Sciatic nerve (tissue), 2 donors: ENCODE results near the gene ABCA10. TPM values are rescaled to one million over a fixed set of nuclear protein-coding genes. Genes with fewer than 3 reads are reported as not detected.
A peak's percentile ranks its signal among the peaks of the same experiment; 100 is the strongest.
"Not testable (repeated sequence)": the region's sequence is repeated elsewhere in the genome, so short reads cannot be mapped to it uniquely, and the experiment has no call there.

Experiments
- ATAC-seq: fragments of 200-7000 bp; cut with Tn5 transposase; one replicate; pipeline ENCODE4 v1.9.1; 2020; ENCODE audit warnings: mild to moderate bottlenecking, moderate library complexity
- DNase-seq: peaks from one replicate; pipeline ENCODE4 v3.0.0-alpha.2; 2020; ENCODE audit warnings: low spot score
- intact Hi-C: fragments of 100-400 bp; cut with DNase I; formaldehyde crosslinking; loops from one replicate; pipeline ENCODE4 v1.14.2; 2022
- total RNA-seq: library from RNA; stranded (reverse); fragmentation: NEBNext Ultra II Directional; extraction: Animal tissue kit (Norgen Biotek cat#: 25700); gene quantifications from one replicate; pipeline ENCODE4 v1.2.1, GENCODE V29; 2021
- donor health status: DM: no; HTN: no; CAD: no.
- donor health status: DM: no; HTN: no; CAD: no.

ABCA10 gene
- total RNA-seq, 1 donor from 2014 or later: 189 TPM

GRCh38 chr17:69175625-69176456 lies 52.8 kb downstream of the ABCA10 start:
- ATAC-seq (no peak), DNase-seq (no peak)
- intact Hi-C loops: no loop called here

GRCh38 chr17:69175262-69175624 lies 53.4 kb downstream of the ABCA10 start:
- ATAC-seq (no peak), DNase-seq (no peak)
- intact Hi-C loops: no loop called here

GRCh38 chr17:69173118-69173517 lies 55.5 kb downstream of the ABCA10 start:
- ATAC-seq: no peak
- no peak for DNase-seq
- intact Hi-C loops: no loop called here

GRCh38 chr17:69170377-69170776 lies 58.2 kb downstream of the ABCA10 start:
- DNase-seq (no peak), ATAC-seq (peak; percentile 44)
- intact Hi-C loops: no loop called here

GRCh38 chr17:69168642-69169041 lies 60.0 kb downstream of the ABCA10 start:
- intact Hi-C loops, DNase-seq, ATAC-seq: not testable (repeated sequence)

GRCh38 chr17:69166957-69167356 lies 61.7 kb downstream of the ABCA10 start:
- ATAC-seq (peak; percentile 44), DNase-seq (no peak)
- intact Hi-C loops: no loop called here

GRCh38 chr17:69164206-69164605 lies 64.4 kb downstream of the ABCA10 start:
- no peak for DNase-seq
- intact Hi-C loops: no loop called here
- ATAC-seq: no peak

- ATAC-seq: no peak
- DNase-seq: no peak
- intact Hi-C loops: no loop called here
Measured at GRCh38 chr17:69159418-69159817, 69.2 kb downstream of the ABCA10 start.

GRCh38 chr17:69154267-69154666 lies 74.4 kb downstream of the ABCA10 start:
- ATAC-seq: no peak

GRCh38 chr17:69150333-69150732 lies 78.3 kb downstream of the ABCA10 start:
- DNase-seq (no peak), ATAC-seq (peak; percentile 41)
- intact Hi-C loops: no loop called here

More at GRCh38 chr17:69154267-69154666, 74.4 kb downstream of the ABCA10 start:
- DNase-seq: no peak
- intact Hi-C loops: no loop called here

GRCh38 chr17:69147460-69147859 lies 81.2 kb downstream of the ABCA10 start:
- DNase-seq: no peak
- intact Hi-C loops: no loop called here
- ATAC-seq: no peak

- DNase-seq: no peak
- ATAC-seq: no peak
- intact Hi-C loops: no loop called here
Measured at GRCh38 chr17:69144331-69145255, 84.0 kb downstream of the ABCA10 start.

GRCh38 chr17:69143683-69144231 lies 84.9 kb downstream of the ABCA10 start:
- ATAC-seq (no peak), DNase-seq (no peak)
- intact Hi-C loops: no loop called here

GRCh38 chr17:69143151-69143550 lies 85.5 kb downstream of the ABCA10 start:
- no peak for ATAC-seq
- no peak for DNase-seq
- intact Hi-C loops: no loop called here

- ATAC-seq: peak; percentile 88
- no peak for DNase-seq
- intact Hi-C loops: no loop called here
Measured at GRCh38 chr17:69142175-69142802, 86.3 kb downstream of the ABCA10 start.

GRCh38 chr17:69141431-69142174 lies 87.0 kb downstream of the ABCA10 start, which contains the start of gene ABCA6:
Gene ABCA6 (minus strand): TSS chr17:69141895. CDS start chr17:69140703, 1,192 bp downstream.
- intact Hi-C loops: no loop called here
- ATAC-seq: peak; percentile 93
- DNase-seq: no peak

GRCh38 chr17:69134112-69134511 lies 94.5 kb downstream of the ABCA10 start:
- no peak for DNase-seq
- intact Hi-C loops: no loop called here
- no peak for ATAC-seq

GRCh38 chr17:69130627-69131296 lies 97.9 kb downstream of the ABCA10 start:
- DNase-seq: no peak
- no peak for ATAC-seq
- intact Hi-C loops: no loop called here
